C4-2B (cell line): Measurements from ENCODE around the gene BSND.

ENCODE experiments used
- CTCF ChIP-seq: fragments of 450-650 bp; conservative IDR thresholded peaks from 2 replicates; pipeline ENCODE4 v1.5.1; 2017; ENCODE audit warnings: mild to moderate bottlenecking
- ZFX ChIP-seq: fragments of 450-650 bp; IDR thresholded peaks from 2 replicates; pipeline ENCODE4 v1.6.1; 2017

- TF ChIP-seq CTCF (no peak), ZFX (no peak)
These were observed 60.8 kb downstream of the BSND start for GRCh38 chr1:55059302-55060132.
